Activated CD4-positive, alpha-beta T cell treated with anti-CD3 and anti-CD28 coated beads for 24 hours (primary cell): ENCODE results near the gene HSP90B1.
A peak's percentile ranks its signal among the peaks of the same experiment; 100 is the strongest.

ENCODE experiments used
- DNase-seq, 2 donors: peaks; one replicate each; pipeline ENCODE4 v3.0.0-alpha.2; 2020; ENCODE audit warnings: low read depth in 2 of 2

Gene HSP90B1

DNA sequence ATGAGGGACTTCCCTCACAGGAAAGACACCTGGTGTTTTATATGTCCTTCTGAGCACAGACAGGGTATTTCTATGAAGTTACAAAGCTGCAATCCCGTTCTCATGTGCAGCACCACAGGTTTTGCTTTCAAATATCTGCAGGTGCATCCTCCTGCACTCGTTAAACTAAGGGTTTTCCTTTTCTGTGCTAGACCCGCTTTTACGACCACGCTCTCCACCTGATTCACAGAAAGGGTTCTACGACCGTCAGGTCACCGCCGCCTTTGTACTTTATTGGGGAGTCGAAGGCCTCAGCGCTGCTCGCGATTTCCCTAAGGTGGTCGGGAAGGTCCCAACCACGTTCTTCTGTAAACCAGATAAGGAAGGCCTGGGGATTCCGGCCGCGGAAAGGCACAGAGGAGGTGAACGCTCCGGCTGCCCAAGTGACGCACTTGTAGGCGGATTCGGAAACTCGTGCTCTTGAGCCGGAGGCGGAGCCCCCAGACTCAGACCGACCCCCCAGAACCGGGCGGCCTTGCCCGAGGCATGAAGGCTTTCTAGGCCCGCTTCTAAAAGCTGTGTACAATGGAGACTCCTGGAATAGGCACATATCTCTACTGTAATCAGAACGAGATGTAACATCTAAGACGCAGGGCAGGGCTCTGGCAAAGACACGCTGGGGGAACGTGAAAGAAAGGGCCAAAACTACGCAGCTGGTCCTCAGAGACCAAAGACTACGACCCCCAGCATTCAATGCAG, 995 bp upstream of the HSP90B1 start:
- DNase-seq = peak; percentile 65 to 70

DNA sequence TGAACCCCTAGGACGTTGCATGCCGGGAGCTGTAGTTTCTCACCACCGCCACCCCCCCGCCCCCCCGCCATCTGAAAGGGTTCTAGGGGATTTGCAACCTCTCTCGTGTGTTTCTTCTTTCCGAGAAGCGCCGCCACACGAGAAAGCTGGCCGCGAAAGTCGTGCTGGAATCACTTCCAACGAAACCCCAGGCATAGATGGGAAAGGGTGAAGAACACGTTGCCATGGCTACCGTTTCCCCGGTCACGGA, 501 bp upstream of the HSP90B1 start:
- no peak for DNase-seq

- DNase-seq = peak in 1 of 2 donors; percentile 17
Measured at GRCh38 chr12:103930787-103931735, 851 bp downstream of the HSP90B1 start.

GRCh38 chr12:103933237-103933636, 3.0 kb downstream of the HSP90B1 start:
- DNase-seq = no peak

DNA sequence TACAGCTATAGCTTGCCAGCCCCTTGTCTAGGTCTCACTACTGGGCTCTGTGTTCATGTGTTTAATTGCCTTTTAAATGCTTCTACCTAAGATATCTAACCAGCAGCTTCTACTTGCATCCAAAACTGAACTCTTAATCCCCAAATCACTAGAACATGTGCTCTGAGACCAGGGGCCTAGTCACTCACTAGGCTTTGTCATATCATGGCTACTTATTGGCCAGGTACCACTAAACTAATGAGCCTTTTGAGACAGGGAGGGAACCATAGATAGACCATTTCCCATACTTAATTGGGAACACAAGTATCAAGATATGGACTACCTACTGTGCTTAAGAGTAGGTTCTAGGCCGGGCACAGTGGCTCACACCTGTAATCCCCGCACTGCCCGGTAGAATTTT, 6.5 kb downstream of the HSP90B1 start:
- no peak for DNase-seq

DNA sequence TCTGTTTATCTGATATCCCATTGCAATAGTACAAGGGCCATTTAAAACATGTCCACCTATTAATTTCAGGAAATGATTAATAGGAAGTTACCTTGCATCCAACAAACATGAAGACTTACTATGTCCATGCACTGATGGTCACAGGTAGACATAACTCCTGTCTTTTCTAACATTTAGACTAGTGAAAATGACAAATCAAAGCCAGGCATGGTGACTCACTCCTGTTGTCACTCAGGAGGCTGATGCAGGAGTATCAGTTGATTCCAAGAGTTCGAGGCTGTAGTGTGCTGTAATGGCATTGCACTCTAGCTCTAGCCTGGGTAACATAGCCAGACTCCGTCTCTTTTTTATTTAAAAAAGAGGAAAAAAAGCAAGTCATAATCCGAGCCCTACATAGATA, 14.8 kb downstream of the HSP90B1 start:
- no peak for DNase-seq

DNA sequence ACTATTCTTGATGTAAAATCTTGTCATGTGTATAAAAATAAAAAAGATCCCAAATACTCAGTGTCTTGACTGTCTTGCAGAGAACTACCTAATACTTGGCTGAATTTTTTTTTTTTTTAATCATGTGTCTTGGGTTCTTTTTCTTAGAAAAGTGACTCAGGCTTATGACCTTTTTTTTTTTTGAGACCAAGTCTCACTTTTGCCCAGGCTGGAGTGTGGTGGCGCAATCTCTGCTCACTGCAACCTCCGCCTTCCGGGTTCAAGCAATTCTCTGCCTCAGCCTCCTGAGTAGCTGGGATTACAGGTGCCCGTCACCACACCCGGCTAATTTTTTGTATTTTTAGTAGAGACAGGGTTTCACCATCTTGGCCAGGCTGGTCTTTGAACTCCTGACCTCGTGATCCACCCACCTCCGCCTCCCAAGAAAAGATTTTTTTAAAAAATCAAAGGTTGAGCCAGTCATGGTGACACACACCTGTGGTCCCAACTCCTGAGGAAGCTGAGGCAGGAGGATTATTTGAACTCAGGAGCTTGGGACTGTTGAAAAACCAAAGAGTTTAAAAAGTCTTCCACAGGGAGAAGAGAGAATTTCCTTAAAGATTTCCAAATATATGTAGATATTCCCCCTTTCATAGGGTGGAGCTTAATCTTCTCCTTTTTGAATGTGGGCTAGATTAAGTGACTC, 17.8 kb downstream of the HSP90B1 start:
- DNase-seq = no peak

DNA sequence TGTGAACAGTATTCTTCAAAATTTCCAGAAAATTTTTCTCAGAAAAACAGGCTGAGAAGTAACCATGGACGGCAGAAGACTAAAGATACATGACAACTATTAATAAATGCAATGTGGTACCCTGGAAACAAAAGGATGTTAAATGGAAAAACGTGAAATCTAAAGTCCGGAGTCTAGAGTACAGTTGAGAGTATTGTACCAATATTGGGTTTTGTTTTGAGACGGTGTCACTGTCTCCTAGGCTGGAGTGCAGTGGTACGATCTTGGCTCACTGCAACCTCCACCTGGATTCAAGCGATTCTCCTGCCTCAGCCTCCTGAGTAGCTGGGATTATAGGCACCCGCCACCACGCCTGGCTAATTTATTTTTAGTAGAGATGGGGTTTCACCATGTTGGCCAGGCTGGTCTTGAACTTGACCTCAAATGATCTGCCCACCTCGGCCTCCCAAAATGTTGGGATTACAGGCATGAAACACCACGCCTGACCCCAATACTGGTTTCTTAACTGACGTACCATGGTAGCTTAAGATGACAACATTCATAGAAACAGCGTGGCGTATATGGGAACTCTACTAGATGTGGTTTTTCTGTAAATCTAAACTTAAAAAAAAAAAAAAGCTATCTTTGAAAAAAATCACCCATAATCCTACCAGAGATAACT, 18.7 kb downstream of the HSP90B1 start:
- DNase-seq = no peak

- DNase-seq = no peak
Measured at GRCh38 chr12:103952497-103952896, 22.3 kb downstream of the HSP90B1 start.

DNA sequence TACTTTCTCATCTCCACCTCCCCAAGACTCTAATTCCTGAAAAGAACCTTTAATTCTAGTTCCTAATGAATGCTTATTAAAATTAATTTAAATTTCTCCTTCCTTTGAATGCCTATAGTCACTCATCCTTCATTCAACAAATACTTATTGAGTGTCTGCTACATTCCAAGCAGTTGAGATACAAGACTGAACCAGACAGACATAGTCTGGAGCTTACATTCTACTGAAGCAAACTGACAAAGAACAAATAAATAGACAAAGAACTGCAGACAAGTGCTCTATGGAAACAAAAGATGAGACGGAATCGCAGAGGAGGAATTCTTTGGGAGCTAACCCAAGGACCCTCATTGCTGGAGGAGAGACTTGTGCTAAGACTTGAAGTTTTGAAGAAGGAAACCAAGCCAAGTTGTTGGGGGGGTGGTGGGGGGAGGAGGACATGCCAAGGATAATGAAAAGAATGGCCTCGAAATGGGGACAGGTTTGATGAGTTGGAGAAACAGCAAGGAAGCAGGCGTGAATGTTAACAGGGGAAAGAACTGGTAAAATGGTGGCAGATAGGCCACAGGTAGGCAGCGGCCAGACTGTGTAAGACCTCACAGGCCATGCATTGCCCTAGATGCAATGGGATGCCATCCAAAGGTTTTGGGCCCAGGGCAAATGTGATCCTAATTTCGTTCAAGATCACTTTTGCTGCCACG, 25.8 kb downstream of the HSP90B1 start:
- no peak for DNase-seq

DNA sequence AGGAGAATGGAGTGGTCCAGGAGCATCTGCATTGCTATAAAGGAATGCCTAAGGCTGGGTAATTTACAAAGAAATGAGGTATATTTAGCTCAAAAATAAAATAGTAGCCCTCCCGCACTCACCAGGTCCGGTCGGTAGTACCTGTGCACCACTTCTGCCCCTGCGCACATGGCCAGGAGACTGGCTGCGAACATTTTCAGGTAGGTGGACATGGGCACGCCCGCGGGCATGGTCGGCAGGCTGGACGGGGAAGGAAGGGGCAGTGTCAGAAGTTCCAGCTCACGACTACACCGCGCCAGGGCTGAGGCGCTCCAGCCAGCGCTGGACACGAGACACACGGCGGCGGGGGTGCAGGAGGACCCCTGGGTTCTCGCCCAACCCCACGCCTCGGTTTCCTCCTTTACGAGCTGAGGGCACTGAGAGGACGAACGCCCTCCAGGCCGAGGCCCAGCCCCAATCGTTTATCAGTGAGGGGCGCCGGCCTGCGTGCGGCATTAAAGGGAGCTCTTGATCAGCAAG, 26.4 kb downstream of the HSP90B1 start:
- no peak for DNase-seq

DNA sequence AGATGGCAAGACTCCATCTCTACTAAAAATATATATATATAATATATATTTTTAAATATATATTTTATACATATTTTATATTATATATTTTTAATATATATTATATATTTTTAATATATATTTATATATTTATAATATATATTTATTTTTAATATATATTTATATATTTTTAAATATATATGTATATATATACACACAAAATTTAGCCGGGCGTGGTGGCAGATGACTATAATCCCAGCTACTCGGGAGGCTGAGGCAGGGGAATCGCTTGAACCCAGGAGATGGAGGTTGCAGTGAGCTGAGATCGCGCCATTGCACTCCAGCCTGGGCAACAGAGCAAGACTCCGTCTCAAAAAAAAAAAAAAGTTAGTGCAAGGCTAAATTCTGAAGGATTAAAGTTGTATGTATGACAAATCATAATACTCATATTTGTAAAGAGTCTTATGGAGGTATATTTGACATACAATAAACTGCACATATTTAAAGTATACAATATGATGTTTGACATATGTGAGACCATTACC, 27.7 kb downstream of the HSP90B1 start:
- DNase-seq = no peak

GRCh38 chr12:103958621-103959020, 28.4 kb downstream of the HSP90B1 start:
- no peak for DNase-seq

DNA sequence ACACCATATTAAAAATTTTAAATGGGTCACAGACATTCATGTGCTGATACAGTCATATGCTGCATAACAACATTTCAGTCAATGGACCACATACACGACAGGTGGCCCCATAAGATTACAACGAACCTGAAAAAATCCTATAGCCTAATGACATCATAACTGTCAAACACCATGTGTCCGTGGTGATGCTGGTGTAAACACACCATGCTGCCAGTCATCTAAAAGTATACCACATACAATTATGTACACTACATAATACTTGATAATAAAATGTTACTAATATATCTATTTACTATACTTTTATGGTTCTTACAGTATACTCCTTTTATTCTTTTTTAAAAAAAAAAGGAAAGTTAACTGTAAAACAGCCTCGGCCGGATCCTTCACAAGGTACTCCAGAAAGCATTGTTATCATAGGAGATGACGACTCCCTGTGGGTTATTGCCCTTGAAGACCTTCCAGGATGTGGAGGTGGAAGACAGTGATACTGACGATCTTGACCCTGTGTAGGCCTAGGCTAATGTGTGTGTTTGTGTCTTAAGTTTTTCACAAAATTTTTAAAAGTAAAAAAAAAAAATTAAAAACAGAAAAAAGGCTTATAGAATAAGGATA, 30.5 kb downstream of the HSP90B1 start:
- no peak for DNase-seq

DNA sequence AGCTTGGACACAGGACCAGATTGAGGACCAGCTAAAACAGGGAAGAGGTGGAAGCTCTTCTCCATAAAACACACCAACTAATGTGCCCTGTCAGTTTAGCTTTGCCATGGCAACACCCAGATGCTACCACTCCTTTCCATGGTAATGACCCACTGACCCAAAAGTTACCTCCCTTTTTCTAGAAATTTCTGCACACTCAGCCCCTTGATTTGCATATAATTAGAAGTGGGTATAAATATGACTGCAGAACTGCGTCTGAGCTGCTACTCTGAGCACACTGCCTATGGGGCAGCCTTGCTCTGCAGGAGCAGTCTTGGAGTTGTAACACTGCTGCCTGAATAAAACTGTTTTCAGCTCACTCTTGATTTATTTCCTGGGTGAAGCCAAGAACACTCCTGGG, 32.3 kb downstream of the HSP90B1 start:
- DNase-seq = no peak

DNA sequence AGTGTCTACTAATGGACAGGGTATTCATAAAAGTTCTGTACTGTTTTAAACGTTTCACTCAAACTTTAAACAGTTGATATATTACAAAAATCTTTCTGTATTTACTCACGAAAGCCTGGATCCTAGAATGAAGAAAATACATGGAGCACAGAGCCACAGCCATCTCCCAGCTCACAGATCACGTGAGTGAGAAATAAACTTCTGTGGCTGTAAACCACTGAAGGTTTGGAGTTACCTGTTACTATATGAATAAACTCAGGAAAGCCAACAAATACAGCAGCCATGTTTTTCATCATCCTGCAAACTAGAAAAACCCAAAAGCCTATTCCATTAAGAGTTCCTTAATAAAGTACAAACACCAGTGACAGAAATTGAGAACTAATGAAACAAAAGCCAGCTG, 34.6 kb downstream of the HSP90B1 start:
- no peak for DNase-seq

DNA sequence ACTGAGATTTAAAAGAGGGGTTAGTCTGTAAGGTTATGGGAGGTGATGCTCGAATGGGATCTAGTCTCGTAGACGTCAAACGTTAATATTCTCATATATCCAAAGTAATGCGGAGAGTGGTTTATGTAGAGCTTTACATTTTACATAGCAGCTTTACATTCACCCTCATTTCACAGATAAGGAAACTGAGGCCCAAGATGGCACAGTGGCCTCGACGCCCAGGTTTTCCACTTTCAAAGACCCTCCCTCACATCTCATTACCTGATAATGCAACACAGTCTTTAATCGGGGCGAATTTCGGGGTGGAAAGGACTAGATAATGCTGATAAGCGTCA, 35.0 kb downstream of the HSP90B1 start:
- no peak for DNase-seq

- peak; percentile 90 to 91 for DNase-seq
Measured at GRCh38 chr12:103965590-103966504, 35.6 kb downstream of the HSP90B1 start, which contains the start of gene TDG. Gene TDG (plus strand): TSS chr12:103965872. CDS start chr12:103966038, 166 bp downstream.

GRCh38 chr12:103966736-103967135, 36.5 kb downstream of the HSP90B1 start:
- no peak for DNase-seq

DNA sequence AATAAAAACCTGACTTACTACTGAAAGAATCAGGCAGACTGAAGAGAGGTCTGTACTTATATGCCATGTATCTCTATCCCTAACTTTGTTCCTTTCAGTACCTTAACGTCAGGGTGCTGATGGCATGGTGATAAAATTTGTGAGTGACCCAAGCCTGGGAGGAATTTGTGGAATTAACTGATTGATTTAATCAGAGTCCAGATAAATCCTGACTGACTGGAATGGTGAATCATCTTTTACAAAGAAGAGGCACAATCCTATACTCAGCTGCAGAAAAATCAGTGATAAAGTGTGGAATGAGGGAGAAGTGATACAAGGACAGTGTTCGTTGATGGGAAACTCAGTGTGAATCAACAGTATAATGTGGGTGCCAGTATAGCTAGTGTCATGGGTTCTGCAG, 39.2 kb downstream of the HSP90B1 start:
- no peak for DNase-seq
